Activated effector memory CD4-positive, alpha-beta T cell treated with Interleukin-2 at 50 U/mL for 16 hours (primary cell): Measurements from ENCODE around the gene SRSF4.
"Not testable (repeated sequence)": the region's sequence is repeated elsewhere in the genome, so short reads cannot be mapped to it uniquely, and the experiment has no call there.

Source experiments
- DNase-seq: peaks from one replicate; pipeline ENCODE4 v3.0.0-alpha.2; 2020

Gene SRSF4

DNA sequence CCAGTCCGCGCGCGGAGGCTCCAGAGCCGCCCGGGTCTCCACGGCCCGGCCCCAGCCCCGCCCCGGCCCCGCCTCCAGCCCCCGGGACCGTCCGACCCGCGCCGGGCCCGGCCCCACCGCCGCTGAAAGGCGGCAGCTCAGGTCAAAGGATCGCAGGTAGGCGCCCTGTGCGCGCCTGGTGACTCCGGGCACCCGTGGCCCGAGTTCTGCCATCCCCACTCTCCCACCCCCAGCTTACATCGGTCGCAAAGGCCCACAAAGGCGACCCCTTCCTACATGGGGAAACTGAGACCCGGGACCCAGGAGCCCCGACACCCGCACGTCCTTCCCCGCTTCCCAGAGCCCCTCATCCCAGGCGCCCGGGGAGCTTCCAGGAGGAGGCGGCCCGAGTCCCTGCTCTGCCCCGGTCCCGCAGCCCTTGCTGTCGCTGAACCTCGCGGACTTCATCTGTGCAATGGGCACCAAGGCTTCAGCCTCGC lies 57.8 kb downstream of the SRSF4 start, which contains the start of gene TMEM200B:
Gene TMEM200B (minus strand): TSS at position 17 of the 479 bp plus-strand sequence. CDS start 2,075 bp downstream, outside the sequence.
- no peak for DNase-seq

DNA sequence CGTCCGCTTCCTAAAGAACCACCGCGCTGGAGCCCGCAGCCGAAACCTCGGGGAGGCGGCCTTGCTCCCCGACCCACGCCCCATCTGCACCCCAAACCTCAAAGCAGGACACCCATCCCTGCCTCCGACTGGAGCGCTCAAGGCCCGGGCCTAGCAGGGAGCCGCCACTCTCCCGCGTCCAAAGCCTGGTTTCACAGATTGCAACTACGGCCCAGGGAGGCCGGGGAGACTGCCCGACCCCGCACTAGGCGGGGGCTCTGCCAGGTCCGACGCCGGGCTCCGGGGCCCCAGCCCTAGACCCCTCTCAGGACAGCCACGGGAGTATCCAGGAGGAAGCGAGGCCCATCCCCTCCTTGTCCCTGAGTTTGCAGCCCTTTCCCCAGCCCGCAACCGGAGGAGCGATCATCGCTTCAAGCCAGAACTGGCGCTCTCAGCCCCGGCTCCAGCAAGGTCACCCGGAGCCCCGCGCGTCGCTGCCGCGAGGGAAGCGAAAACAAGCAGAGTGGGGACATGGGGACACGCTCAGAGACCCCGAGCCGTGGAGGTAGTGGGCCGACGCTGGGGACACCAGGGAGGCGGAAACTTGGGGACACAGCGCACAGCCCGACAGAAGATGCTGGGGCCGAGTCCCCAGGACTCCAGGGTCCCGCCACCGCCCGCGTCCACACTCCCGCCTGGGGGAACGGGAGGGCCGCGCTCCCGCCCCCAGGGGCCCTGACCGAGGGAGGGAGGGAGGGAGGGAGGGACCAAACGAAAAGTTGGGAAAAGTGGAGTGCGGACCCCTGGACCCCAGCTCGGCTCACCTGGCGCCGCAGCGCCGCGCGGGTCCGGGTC lies 58.4 kb downstream of the SRSF4 start:
- peak; percentile 15 for DNase-seq

DNA sequence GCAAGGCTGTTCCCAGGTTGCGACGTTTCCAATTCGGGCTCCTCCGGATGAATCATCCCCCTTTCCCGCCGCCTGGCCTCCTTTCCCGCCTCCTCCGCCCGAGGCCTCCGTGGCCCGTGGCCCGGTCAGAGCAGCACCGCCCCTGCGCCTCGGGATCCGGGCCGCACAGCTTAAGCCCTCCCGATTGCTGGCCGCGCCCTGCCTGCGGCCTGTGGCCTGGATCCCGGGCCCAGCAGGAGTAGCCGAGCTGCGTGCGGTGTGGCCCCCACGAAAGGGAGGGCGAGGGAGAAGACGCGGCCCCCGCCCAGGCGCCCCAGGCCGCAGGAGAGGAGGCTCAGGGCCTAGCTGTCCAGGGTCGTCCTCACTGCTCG lies 59.0 kb downstream of the SRSF4 start:
- no peak for DNase-seq

DNA sequence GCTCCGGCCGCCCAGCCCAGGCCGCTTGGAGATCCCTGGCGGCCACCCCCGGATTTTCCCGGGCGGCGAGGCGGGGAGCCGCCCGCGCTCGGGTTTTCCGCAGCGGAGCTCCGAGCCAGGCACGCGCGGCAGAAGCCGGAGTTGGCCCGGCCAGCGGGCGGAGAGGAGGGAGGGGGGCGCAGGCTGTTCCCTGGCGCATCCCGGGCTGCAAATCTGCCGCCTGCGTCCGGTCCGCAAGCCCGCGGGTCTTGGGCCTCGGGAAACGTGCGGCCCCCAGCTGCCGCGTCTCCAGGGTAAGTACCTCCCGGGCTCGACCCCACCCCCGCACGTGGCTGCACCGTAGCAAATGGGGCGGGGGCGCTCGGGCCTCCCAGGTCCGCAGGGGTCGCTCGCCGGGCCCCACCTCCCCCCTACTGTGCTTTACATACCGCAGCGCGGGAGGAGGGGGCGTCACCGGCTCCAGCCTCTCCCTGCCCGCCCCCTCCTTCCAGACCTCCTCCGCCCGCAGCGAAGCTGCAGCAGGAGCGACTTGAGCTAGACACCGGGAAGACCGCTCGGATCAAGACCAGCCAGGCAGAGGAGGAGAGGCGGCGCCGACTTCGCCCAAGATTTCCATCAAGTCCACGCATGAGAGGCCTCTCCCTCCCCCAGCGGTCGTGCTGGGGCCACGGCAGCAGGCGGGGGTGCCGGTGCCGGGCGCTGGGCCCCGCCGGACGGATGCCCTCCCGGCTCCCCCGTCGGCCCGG lies 59.6 kb downstream of the SRSF4 start:
- DNase-seq: no peak

DNA sequence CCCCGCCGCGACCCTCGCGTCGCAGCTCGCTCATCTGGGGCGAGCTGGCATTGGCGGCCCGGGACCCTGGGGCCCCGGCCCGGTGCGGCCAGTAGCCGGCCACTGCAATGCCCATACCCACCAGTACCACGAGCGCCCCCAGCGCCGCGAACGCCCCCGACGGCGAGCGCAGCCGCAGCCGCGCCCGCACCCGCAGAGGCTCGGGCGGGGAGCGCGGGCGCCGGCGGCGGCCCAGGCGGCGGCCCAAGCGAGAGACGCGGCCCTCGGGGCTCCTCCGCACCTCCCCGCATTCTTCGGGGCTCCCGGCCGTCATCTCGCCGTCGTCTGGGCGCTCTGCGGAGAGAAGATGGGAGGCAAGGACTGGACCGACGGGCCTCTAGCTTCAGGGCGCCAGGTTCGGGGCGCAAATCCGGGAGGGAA lies 60.2 kb downstream of the SRSF4 start:
- DNase-seq: no peak

DNA sequence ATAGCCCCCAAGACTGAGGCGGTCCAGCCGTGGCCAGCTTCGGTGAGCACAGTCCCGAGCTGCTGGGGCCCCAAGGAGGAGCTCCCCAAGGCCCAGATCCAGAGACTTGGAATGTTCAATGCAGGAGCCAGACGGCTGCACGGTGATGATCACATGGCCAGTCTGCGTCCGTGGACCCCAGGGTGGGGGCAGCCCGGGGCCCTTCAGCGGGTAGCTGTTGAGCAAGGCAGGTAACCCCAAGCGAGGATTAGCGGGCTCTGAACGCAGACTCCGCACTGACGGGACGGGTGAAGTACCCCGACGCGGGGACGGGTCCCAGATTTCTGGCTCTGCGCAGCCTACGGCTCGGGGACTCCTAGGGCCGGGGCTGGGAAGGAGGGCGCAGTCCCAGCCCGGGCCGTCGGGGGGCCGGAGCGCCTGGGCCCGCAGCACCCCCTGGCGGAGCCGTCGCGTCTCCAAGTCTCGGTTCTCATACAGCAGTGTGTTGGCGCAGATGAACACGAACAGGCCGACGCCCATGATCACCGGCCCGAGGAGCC lies 60.7 kb downstream of the SRSF4 start:
- peak; percentile 43 for DNase-seq

DNA sequence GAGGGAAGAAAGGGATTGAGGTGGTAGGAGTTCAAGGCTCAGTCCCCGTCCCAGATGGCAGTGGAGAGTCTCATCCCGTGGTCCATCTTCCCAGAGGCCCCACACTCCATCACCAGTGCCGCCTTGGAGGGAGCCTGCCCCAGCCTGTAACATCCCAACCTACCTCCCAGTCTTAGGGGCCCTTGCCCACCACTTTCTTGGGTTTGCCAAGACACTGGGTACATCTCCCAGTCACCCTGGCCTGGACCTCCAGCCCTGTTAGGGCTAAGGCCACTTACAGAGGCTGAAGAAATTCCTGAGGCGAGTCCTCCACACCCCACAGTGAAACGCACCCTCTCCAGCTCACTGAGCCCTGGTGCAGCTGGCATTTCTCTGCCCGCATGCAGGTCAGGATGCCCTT lies 61.3 kb downstream of the SRSF4 start:
- DNase-seq: no peak

DNA sequence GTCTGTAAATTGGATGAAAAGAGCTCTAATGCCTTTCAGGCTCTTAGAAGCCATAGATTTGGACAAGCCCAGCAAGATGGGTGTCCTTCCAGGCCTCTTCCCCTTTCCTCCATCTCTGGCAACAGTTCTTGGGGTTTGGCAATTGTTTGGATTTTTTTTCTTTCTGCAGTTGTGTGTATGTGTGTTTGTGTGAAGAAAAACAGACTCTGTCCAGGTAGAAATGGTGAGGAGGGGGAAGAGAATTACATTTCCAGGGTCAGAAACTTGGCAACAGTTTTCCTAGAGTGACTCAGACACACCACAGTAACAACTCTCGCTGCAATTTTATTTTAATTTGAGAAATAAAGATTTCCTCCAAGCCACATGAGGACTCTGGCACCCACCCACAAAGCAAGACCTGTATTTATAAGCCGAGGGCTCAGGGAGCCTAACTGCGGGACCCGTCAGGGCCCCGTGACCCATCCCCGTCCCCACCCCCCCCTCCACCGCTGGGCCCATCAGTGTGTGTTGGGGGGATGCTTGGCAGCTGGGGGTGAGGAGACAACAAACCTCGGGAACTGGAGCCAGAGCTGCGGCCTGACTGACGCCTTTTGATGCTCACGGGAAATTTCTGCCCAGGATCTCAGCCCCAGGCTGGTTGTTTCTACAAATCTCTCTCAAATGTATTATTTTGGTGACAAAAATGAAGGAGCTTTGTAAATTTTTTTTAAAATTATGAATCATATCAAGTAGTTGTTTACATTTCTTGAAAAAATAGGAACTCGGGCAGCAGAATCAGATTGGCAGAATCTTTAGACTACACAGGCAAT lies 62.4 kb downstream of the SRSF4 start:
- no peak for DNase-seq

DNA sequence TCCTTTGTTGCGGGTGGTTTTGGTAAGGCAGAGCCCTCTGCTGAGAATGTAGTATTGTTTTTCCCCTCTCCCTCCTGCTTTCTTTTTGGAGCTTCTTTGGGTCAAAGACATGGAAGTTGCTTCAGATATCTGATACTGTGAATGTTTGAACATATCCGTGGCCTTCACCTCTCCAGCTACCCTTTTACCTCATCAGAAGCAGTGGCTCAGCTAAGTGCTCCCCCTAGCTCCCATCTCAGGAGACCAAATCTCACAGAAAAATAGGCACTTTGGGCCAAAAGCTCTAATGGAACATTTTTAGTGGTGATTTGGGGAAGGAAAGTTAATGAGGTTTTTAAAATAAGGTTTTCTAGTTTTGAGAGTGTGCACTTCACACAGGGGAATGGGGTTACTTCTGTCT lies 64.3 kb downstream of the SRSF4 start:
- no peak for DNase-seq

DNA sequence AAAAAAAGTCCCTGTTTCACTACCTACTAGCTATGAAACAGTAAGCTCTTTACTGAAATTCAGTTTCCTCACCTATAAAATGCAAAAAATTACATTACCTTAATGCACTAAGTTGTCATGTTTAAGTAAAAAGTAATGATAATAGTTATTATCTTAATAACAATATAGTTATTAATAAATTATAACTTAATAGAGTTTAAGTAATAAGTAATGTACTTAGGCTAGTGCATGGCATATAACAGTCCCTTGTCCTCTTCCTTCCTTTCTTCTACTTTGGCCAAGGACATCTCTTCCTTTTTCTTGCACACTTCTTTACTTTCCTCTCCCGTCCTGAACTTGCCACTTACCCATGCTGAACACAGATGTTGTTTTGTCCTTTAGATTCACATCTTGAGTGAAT lies 67.0 kb downstream of the SRSF4 start:
- no peak for DNase-seq

DNA sequence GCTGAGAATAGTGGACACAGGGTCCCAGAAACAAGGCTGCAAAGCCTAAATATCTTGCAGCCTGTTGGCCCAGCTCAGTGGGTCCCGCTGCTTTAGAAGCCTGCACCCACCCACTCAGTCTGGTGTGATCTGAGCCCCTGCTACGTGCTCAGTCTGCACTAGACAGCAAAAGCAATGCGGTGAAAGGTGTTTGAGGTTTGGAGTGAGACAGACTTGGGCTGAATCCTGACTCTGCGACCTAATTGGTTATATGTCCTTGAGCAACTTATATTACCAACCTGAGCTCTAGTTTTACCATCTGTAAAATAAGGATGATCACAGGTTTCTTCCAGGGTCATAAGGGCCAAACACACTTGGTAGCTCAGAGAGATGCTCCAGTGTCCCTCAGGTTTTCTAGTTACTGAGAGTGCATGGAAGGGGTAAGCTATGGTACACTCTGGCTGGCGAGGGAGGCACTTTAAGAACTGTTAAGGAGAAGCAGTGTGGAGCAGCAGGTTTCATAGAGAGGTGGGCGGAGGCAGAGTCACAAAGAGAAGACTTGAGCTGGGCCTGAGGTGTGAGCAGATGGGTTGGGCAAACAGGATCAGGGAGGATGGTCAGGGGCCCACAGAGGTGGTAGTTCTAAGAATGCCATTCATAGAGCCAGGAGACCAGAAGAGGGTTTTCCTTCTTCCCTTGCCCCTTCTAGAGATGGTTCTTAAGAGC lies 68.1 kb downstream of the SRSF4 start:
- no peak for DNase-seq

DNA sequence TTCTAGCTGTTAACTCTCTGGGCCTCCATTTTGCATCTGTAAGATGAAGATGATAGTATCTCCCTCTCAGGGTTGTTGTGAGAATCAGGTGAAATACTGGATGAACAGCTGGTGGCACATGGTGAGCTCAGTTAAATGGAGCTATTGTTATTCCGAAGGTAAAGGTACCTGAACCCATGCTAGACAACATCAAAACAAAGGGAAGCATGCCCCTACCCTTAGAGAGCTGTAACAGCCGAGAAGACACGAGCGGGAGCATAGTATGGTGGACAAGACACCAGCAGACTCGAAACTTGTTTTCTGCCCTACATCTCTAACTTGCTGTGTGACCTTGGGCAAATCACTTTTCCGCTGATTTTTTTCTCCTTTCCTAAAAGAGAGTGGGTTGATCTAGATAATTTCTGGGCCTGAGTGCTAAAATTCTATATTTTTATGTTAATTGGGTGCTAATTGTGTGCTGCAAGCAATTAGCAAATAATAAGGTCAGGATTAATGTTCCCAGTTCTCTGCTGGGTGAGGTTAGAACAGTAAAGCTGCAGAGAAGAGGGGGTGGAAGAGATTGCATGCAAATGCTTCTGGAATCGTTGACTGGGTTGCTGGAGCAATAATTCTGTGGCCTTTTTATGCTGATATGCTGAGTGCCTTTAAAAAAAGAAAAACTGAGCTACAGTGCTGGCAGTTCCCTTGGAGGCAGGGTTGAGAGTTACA lies 68.8 kb downstream of the SRSF4 start:
- DNase-seq: no peak

DNA sequence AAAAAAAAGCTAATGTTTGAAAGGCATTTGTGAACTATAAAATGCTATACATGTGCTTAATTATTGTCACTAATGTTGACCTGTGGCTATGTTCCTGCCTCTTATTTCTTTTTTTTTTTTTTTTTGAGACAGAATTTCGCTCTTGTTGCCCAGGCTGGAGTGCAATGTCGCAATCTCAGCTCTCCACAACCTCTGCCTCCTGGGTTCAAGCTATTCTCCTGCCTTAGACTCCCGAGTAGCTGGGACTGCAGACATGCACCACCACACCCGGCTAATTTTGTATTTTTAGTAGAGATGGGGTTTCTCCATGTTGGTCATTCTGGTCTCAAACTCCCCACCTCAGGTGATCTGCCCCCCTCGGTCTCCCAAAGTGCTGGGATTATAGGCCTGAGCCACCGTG lies 73.7 kb downstream of the SRSF4 start:
- not testable (repeated sequence) for DNase-seq

DNA sequence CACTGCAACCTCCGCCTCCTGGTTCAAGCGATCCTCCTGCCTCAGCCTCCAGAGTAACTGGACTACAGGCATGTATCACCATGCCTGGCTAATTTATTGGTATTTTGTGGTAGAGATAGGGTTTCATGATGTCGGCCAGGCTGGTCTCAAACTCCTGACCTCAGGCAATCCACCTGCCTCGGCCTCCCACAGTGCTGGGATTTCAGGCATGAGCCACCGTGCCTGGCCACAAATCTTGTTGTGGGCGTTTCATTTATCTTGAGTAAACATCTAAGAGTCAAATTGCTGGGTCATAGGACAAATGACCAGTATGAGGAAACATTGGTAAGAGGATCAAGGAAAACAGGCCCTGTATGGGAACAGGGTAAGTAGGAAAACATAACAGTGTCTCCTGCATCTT lies 75.9 kb downstream of the SRSF4 start:
- DNase-seq: no peak

DNA sequence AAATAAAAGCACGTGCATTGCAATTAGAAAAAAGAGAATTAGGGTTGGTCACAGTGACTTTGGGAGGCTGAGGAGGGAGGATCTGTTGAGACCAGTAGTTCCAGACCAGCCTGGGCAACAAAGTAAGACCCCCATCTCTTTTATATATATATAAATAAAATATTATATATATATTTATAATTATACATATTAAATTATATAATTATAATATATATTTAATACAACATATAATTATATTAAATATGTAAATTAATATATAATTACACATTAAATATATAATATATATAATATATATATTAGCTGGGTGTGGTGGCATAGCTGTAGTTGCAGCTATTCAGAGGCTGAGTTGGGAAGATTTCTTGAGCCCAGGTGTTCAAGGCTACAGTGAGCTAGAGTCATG lies 81.2 kb downstream of the SRSF4 start:
- DNase-seq: no peak

DNA sequence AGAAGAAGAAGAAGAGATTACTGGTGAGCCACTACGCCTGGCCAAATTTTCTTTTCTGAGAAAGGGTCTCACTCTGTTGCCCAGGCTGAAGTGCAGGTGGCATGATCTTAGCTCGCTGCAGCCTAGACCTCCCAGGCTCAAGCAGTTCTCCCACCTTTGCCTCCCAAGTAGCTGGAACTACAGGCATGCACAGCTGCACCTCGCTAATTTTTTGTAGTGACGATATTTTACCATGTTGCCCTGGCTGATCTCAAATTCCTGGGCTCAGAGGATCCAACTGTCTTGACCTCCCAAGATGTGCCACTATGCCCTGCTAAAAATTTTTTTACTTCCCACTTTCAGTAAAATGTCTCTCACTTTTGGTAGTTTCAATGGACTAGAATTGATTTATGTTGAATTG lies 82.4 kb downstream of the SRSF4 start:
- no peak for DNase-seq
